ENCODE data around the gene WDR48. TPM values are rescaled to one million over a fixed set of nuclear protein-coding genes. Genes with fewer than 3 reads are reported as not detected.

The WDR48 gene
- total RNA-seq, 1 donor = 39.8 TPM

DNA sequence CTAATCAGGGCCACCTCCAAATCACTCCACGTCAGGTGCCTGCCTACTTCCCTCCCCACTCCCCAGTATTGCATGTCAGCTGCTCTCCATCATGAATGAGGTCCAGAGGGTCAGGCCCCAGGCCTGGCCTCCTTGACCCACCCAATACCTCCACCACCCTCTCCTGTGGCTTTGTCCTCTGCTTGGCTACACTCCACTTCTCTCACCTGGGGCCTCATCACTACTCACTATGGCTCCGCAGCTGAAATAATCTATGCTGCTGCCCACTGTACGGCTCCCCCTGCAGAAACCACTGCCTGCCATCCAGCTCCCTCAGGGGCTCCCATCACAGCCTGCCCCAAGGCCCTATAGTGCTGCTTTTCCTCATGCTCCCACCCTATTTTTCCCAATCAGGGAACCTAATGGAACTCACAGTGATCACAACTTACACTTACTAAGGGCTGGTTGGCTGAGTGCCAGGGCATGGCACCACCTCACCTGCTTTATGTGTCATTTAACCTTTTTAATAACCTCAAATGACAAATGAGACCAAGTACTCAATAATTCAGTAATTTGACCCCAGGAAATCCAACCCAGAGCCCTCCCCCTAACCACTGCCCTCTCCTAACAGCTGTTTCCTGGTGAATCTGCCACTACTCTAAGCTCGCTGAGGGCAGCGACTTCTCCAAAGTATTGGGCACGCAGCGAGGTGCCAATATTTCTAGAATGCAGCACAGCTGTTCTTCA is 53.3 kb downstream of the WDR48 start:
- Histone ChIP-seq H3K4me2 (ENCODE audit: insufficient read depth, low read length) (no peak overlapping the region), H3K79me2 (ENCODE audit: insufficient read depth, low read length) (peaks cover 70% of the 10 kb centered on the region), H3K27me3 (ENCODE audit: insufficient read depth, low read length) (no peaks in the 10 kb centered on the region), H3K4me1 (ENCODE audit: insufficient read depth, low read length) (peaks cover 18% of the 10 kb centered on the region), H3K27ac (ENCODE audit: low read depth, low read length) (no peak overlapping the region), H3K4me3 (ENCODE audit: insufficient read depth, low read length) (no peak overlapping the region), H2AFZ (ENCODE audit: low read length) (no peak overlapping the region), H3K9me3 (ENCODE audit: low read depth, low read length) (no peaks in the 10 kb centered on the region), H4K20me1 (ENCODE audit: insufficient read depth, low read length) (peaks cover 54% of the 10 kb centered on the region), H3K36me3 (ENCODE audit: insufficient read depth, low read length) (peaks cover 5% of the 10 kb centered on the region)
- TF ChIP-seq, protein P1, sequence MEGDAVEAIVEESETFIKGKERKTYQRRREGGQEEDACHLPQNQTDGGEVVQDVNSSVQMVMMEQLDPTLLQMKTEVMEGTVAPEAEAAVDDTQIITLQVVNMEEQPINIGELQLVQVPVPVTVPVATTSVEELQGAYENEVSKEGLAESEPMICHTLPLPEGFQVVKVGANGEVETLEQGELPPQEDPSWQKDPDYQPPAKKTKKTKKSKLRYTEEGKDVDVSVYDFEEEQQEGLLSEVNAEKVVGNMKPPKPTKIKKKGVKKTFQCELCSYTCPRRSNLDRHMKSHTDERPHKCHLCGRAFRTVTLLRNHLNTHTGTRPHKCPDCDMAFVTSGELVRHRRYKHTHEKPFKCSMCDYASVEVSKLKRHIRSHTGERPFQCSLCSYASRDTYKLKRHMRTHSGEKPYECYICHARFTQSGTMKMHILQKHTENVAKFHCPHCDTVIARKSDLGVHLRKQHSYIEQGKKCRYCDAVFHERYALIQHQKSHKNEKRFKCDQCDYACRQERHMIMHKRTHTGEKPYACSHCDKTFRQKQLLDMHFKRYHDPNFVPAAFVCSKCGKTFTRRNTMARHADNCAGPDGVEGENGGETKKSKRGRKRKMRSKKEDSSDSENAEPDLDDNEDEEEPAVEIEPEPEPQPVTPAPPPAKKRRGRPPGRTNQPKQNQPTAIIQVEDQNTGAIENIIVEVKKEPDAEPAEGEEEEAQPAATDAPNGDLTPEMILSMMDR (IDR thresholded peaks at IDR 0.05; ENCODE audit: extremely low read depth, low read depth, low read length) = no peak
- peak; percentile 30 for DNase-seq (ENCODE audit: insufficient read length, low spot score, missing footprints)

- Histone ChIP-seq H3K4me1 (ENCODE audit: insufficient read depth, low read length) (peaks cover 18% of the 10 kb centered on the region), H2AFZ (ENCODE audit: low read length) (no peak overlapping the region), H3K27ac (ENCODE audit: low read depth, low read length) (peak overlapping the region; percentile 95), H3K79me2 (ENCODE audit: insufficient read depth, low read length) (peaks cover 66% of the 10 kb centered on the region), H3K4me2 (ENCODE audit: insufficient read depth, low read length) (peak overlapping the region; percentile 91), H3K27me3 (ENCODE audit: insufficient read depth, low read length) (no peaks in the 10 kb centered on the region), H3K36me3 (ENCODE audit: insufficient read depth, low read length) (peaks cover 5% of the 10 kb centered on the region), H3K9me3 (ENCODE audit: low read depth, low read length) (no peaks in the 10 kb centered on the region), H4K20me1 (ENCODE audit: insufficient read depth, low read length) (peaks cover 50% of the 10 kb centered on the region), H3K4me3 (ENCODE audit: insufficient read depth, low read length) (peak overlapping the region; percentile 99)
- peak; percentile 54 for DNase-seq (ENCODE audit: insufficient read length, low spot score, missing footprints)
- TF ChIP-seq, protein P1 (IDR thresholded peaks at IDR 0.05; ENCODE audit: extremely low read depth, low read depth, low read length) = no peak
Measured at GRCh38 chr3:39105687-39106063, 53.9 kb downstream of the WDR48 start.

GRCh38 chr3:39106281-39106811 is 54.5 kb downstream of the WDR48 start:
- H3K4me3 ChIP-seq (ENCODE audit: insufficient read depth, low read length) = peak overlapping the region; percentile 99
- peak overlapping the region; percentile 91 for H3K4me2 ChIP-seq (ENCODE audit: insufficient read depth, low read length)
- TF ChIP-seq, protein P1 (IDR thresholded peaks at IDR 0.05; ENCODE audit: extremely low read depth, low read depth, low read length) = no peak
- peaks cover 59% of the 10 kb centered on the region for H3K79me2 ChIP-seq (ENCODE audit: insufficient read depth, low read length)
- H2AFZ ChIP-seq (ENCODE audit: low read length) = peak overlapping the region; percentile 93
- no peaks in the 10 kb centered on the region for H3K9me3 ChIP-seq (ENCODE audit: low read depth, low read length)
- peaks cover 6% of the 10 kb centered on the region for H3K36me3 ChIP-seq (ENCODE audit: insufficient read depth, low read length)
- H3K4me1 ChIP-seq (ENCODE audit: insufficient read depth, low read length) = peaks cover 18% of the 10 kb centered on the region
- H3K27me3 ChIP-seq (ENCODE audit: insufficient read depth, low read length) = no peaks in the 10 kb centered on the region
- H4K20me1 ChIP-seq (ENCODE audit: insufficient read depth, low read length) = peaks cover 43% of the 10 kb centered on the region
- DNase-seq (ENCODE audit: insufficient read length, low spot score, missing footprints) = peak; percentile 93
- H3K27ac ChIP-seq (ENCODE audit: low read depth, low read length) = peak overlapping the region; percentile 95

- Histone ChIP-seq H3K9me3 (ENCODE audit: low read depth, low read length) (no peaks in the 10 kb centered on the region), H3K4me3 (ENCODE audit: insufficient read depth, low read length) (peak overlapping the region; percentile 99), H4K20me1 (ENCODE audit: insufficient read depth, low read length) (peaks cover 37% of the 10 kb centered on the region), H3K27ac (ENCODE audit: low read depth, low read length) (peak overlapping the region; percentile 95), H3K79me2 (ENCODE audit: insufficient read depth, low read length) (peaks cover 54% of the 10 kb centered on the region), H3K36me3 (ENCODE audit: insufficient read depth, low read length) (peaks cover 6% of the 10 kb centered on the region), H3K4me2 (ENCODE audit: insufficient read depth, low read length) (peak overlapping the region; percentile 91), H3K27me3 (ENCODE audit: insufficient read depth, low read length) (no peaks in the 10 kb centered on the region), H3K4me1 (ENCODE audit: insufficient read depth, low read length) (peaks cover 18% of the 10 kb centered on the region), H2AFZ (ENCODE audit: low read length) (peak overlapping the region; percentile 93)
- peak; percentile 96 for DNase-seq (ENCODE audit: insufficient read length, low spot score, missing footprints)
- TF ChIP-seq, protein P1 (IDR thresholded peaks at IDR 0.05; ENCODE audit: extremely low read depth, low read depth, low read length) = no peak
Measured at GRCh38 chr3:39106851-39107387, 55.1 kb downstream of the WDR48 start.
